ENCODE data around the gene DDX17. TPM values are rescaled to one million over a fixed set of nuclear protein-coding genes. Genes with fewer than 3 reads are reported as not detected.

DDX17 gene
- total RNA-seq, 2 experiments from 2014 or later, result 511 to 521 TPM

- Mint-ChIP-seq H3K4me3 (peak overlapping the region; percentile 22), H3K4me1 (peaks cover 19% of the 10 kb centered on the region), H3K27me3 (peaks cover 74% of the 10 kb centered on the region), H3K27ac (no peak overlapping the region), H3K36me3 (ENCODE audit: low read depth) (no peaks in the 10 kb centered on the region), H3K9me3 (no peaks in the 10 kb centered on the region)
- CTCF ChIA-PET, result no interaction called here
- POLR2A ChIA-PET, result no interaction called here
- no peak for DNase-seq
Observed at GRCh38 chr22:38456841-38457699, 49.0 kb downstream of the DDX17 start.

- Mint-ChIP-seq H3K27ac (no peak overlapping the region), H3K4me3 (peak overlapping the region; percentile 22)
Observed at GRCh38 chr22:38456272-38456835, 49.8 kb downstream of the DDX17 start.

GRCh38 chr22:38455530-38456271 lies 50.4 kb downstream of the DDX17 start:
- H3K36me3 Mint-ChIP-seq (ENCODE audit: low read depth), result no peaks in the 10 kb centered on the region
- no peak overlapping the region for H3K4me3 Mint-ChIP-seq
- ChIA-PET CTCF (no interaction called here), POLR2A (interaction anchor here (0.6 kb wide), 1 partner anchor 241 kb away, joined by 3 read pairs; no protein-coding TSS in a partner anchor)
- no peak overlapping the region for H3K27ac Mint-ChIP-seq
- peaks cover 72% of the 10 kb centered on the region for H3K27me3 Mint-ChIP-seq
- no peak for DNase-seq
- peaks cover 14% of the 10 kb centered on the region for H3K4me1 Mint-ChIP-seq
- no peaks in the 10 kb centered on the region for H3K9me3 Mint-ChIP-seq

More at GRCh38 chr22:38456272-38456835, 49.8 kb downstream of the DDX17 start:
- Mint-ChIP-seq H3K36me3 (ENCODE audit: low read depth) (no peaks in the 10 kb centered on the region), H3K4me1 (peaks cover 16% of the 10 kb centered on the region), H3K9me3 (no peaks in the 10 kb centered on the region), H3K27me3 (peaks cover 74% of the 10 kb centered on the region)
- DNase-seq, result no peak
- CTCF ChIA-PET, result no interaction called here
- POLR2A ChIA-PET, result no interaction called here

- H3K27ac Mint-ChIP-seq, result no peak within 1 kb of the TSS
- H3K36me3 Mint-ChIP-seq (ENCODE audit: low read depth), result no peaks in the 10 kb centered on the region
- POLR2A ChIA-PET, result interaction anchor here (0.6 kb wide), 1 partner anchor 242 kb away, joined by 3 read pairs; no protein-coding TSS in a partner anchor
- peak within 1 kb of the TSS; percentile 55 for H3K4me3 Mint-ChIP-seq
- peaks cover 13% of the 10 kb centered on the region for H3K4me1 Mint-ChIP-seq
- CTCF ChIA-PET, result no interaction called here
- peaks cover 72% of the 10 kb centered on the region for H3K27me3 Mint-ChIP-seq
- DNase-seq, result no peak
- H3K9me3 Mint-ChIP-seq, result no peaks in the 10 kb centered on the region
Observed at GRCh38 chr22:38455076-38455529, 51.0 kb downstream of the DDX17 start, which contains the start of gene KCNJ4. Gene KCNJ4 (minus strand): TSS chr22:38455199. CDS start chr22:38428132, 27,067 bp downstream.

- CTCF ChIA-PET, result no interaction called here
Observed at GRCh38 chr22:38454353-38455075, 51.6 kb downstream of the DDX17 start.

GRCh38 chr22:38453996-38454352 lies 52.1 kb downstream of the DDX17 start:
- H3K4me3 Mint-ChIP-seq, result no peak overlapping the region
- no peaks in the 10 kb centered on the region for H3K9me3 Mint-ChIP-seq
- no peak overlapping the region for H3K27ac Mint-ChIP-seq
- ChIA-PET POLR2A (no interaction called here), CTCF (no interaction called here)
- peaks cover 13% of the 10 kb centered on the region for H3K4me1 Mint-ChIP-seq
- peaks cover 71% of the 10 kb centered on the region for H3K27me3 Mint-ChIP-seq
- no peak for DNase-seq
- no peaks in the 10 kb centered on the region for H3K36me3 Mint-ChIP-seq (ENCODE audit: low read depth)

More at GRCh38 chr22:38454353-38455075, 51.6 kb downstream of the DDX17 start:
- DNase-seq, result no peak
- Mint-ChIP-seq H3K36me3 (ENCODE audit: low read depth) (no peaks in the 10 kb centered on the region), H3K27ac (no peak overlapping the region), H3K9me3 (no peaks in the 10 kb centered on the region), H3K4me3 (peak overlapping the region; percentile 55), H3K27me3 (peaks cover 76% of the 10 kb centered on the region), H3K4me1 (peaks cover 13% of the 10 kb centered on the region)
- POLR2A ChIA-PET, result no interaction called here

GRCh38 chr22:38453066-38453672 lies 52.9 kb downstream of the DDX17 start:
- CTCF ChIA-PET, result interaction anchor here (1.2 kb wide), 1 partner anchor 119 kb away, joined by 5 read pairs; no protein-coding TSS in a partner anchor
- no peaks in the 10 kb centered on the region for H3K36me3 Mint-ChIP-seq (ENCODE audit: low read depth)
- no peak overlapping the region for H3K4me3 Mint-ChIP-seq
- H3K9me3 Mint-ChIP-seq, result no peaks in the 10 kb centered on the region
- peaks cover 63% of the 10 kb centered on the region for H3K27me3 Mint-ChIP-seq
- POLR2A ChIA-PET, result no interaction called here
- peaks cover 13% of the 10 kb centered on the region for H3K4me1 Mint-ChIP-seq
- no peak overlapping the region for H3K27ac Mint-ChIP-seq
- no peak for DNase-seq

GRCh38 chr22:38452373-38453065 lies 53.6 kb downstream of the DDX17 start:
- Mint-ChIP-seq H3K4me3 (no peak overlapping the region), H3K4me1 (peaks cover 13% of the 10 kb centered on the region), H3K36me3 (ENCODE audit: low read depth) (no peaks in the 10 kb centered on the region), H3K9me3 (no peaks in the 10 kb centered on the region), H3K27ac (no peak overlapping the region), H3K27me3 (peaks cover 58% of the 10 kb centered on the region)
- DNase-seq, result no peak
- POLR2A ChIA-PET, result interaction anchor here (1.9 kb wide), 1 partner anchor 11 kb away, joined by 4 read pairs; no protein-coding TSS in a partner anchor
- CTCF ChIA-PET, result interaction anchor here (1.2 kb wide), 1 partner anchor 119 kb away, joined by 5 read pairs; no protein-coding TSS in a partner anchor

- peaks cover 51% of the 10 kb centered on the region for H3K27me3 Mint-ChIP-seq
- ChIA-PET CTCF (no interaction called here), POLR2A (interaction anchor here (1.9 kb wide), 1 partner anchor 12 kb away, joined by 4 read pairs; no protein-coding TSS in a partner anchor)
- peaks cover 11% of the 10 kb centered on the region for H3K4me1 Mint-ChIP-seq
- H3K4me3 Mint-ChIP-seq, result no peak overlapping the region
- H3K27ac Mint-ChIP-seq, result no peak overlapping the region
- no peak for DNase-seq
- no peaks in the 10 kb centered on the region for H3K36me3 Mint-ChIP-seq (ENCODE audit: low read depth)
- no peaks in the 10 kb centered on the region for H3K9me3 Mint-ChIP-seq
Observed at GRCh38 chr22:38451864-38452263, 54.2 kb downstream of the DDX17 start.

- Mint-ChIP-seq H3K36me3 (ENCODE audit: low read depth) (no peaks in the 10 kb centered on the region), H3K9me3 (no peaks in the 10 kb centered on the region), H3K4me3 (no peak overlapping the region), H3K27me3 (peaks cover 47% of the 10 kb centered on the region), H3K4me1 (peaks cover 7% of the 10 kb centered on the region), H3K27ac (no peak overlapping the region)
- ChIA-PET POLR2A (interaction anchor here (1.9 kb wide), 1 partner anchor 12 kb away, joined by 4 read pairs; no protein-coding TSS in a partner anchor), CTCF (no interaction called here)
- no peak for DNase-seq
Observed at GRCh38 chr22:38451404-38451803, 54.7 kb downstream of the DDX17 start.

- Mint-ChIP-seq H3K27me3 (peaks cover 46% of the 10 kb centered on the region), H3K4me1 (peaks cover 4% of the 10 kb centered on the region)
- POLR2A ChIA-PET, result interaction anchor here (1.9 kb wide), 1 partner anchor 13 kb away, joined by 4 read pairs; no protein-coding TSS in a partner anchor
Observed at GRCh38 chr22:38450234-38450797, 55.8 kb downstream of the DDX17 start.

More at GRCh38 chr22:38450234-38450797, 55.8 kb downstream of the DDX17 start:
- CTCF ChIA-PET, result no interaction called here
- Mint-ChIP-seq H3K27ac (no peak overlapping the region), H3K36me3 (ENCODE audit: low read depth) (no peaks in the 10 kb centered on the region), H3K9me3 (no peaks in the 10 kb centered on the region), H3K4me3 (no peak overlapping the region)
- no peak for DNase-seq

Data from activated CD4-positive, alpha-beta memory T cell treated with anti-CD3 and anti-CD28 coated beads, Interleukin-2, amount 10 ng/mL, durations not matched to agents 7 days and 5 days (primary cell).